Middle frontal gyrus (tissue), 1 donor: ENCODE measurements around the gene SLC6A9.
A peak's percentile ranks its signal among the peaks of the same experiment; 100 is the strongest.

Source experiments
- DNase-seq: peaks from one replicate; pipeline ENCODE4 v3.0.0-alpha.2; 2015; ENCODE audit warnings: low spot score; ENCODE audit errors: extremely low spot score

Gene SLC6A9

GRCh38 chr1:44048532-44049215, 17.4 kb upstream of the SLC6A9 start:
- DNase-seq: no peak

GRCh38 chr1:44047131-44047530, 15.9 kb upstream of the SLC6A9 start:
- no peak for DNase-seq

- no peak for DNase-seq
Measured at GRCh38 chr1:44045064-44045463, 13.8 kb upstream of the SLC6A9 start.

GRCh38 chr1:44044071-44044801, 13.0 kb upstream of the SLC6A9 start:
- no peak for DNase-seq

DNA sequence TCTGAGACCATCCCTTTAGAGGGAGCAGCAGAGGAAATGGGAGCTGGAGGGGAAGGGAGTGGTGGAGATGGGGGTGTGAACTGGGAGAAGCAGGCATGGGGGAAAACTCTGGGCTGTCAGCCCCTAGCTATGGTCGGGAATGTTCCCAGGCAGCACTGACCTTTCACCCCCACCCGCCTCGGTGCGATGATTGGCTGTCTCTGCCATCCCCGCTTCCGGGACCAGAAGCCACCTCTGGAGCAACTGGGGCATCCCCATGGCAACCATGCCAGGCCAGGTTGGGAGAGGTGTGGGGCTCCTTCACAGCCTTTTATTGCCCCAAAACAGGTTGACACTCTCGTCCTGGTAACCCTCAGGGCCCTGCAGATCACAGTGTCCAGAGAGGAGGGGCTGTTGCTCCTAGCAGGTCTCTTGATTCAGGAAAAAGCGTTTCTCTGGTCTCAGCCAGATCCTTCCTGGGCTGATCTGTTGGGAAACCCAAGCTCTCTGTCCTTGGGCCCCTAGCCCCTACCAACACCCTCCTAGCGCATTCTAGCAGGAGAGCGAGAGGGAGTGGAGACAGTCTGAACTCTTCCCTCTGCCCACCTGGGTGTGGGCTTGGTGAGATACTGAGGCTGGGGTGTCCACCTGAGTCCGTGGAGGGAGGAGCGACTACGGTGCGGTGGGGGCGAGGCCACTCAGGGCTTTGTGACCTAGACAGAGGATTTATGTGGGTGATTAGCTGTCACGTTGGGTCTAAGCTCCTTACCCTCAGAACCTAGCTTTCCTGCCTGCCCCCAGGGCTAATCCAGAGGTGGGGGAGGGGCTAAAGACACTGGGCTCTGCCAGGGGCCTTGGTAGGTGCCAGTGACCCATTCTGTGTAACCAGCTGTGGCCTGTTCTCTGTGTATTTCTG, 12.2 kb upstream of the SLC6A9 start:
- no peak for DNase-seq

DNA sequence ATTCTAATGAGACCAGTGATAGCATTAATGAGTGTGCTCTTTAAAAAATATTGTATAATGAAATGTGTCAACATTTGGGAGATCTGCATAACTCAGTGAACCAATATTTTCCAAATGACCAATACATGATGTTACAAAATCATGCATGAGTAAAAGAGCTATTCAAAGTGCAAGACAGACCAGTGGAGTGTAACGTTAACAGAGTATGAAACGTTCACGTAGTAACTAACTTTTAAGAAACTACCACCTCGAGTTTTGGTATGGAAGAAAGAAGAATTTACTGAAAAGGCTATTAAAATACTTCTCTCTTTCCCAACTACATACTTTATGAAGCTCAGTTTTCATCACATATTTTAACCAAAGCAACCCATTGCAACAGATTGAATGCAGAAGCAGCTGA, 9.6 kb upstream of the SLC6A9 start:
- no peak for DNase-seq

DNA sequence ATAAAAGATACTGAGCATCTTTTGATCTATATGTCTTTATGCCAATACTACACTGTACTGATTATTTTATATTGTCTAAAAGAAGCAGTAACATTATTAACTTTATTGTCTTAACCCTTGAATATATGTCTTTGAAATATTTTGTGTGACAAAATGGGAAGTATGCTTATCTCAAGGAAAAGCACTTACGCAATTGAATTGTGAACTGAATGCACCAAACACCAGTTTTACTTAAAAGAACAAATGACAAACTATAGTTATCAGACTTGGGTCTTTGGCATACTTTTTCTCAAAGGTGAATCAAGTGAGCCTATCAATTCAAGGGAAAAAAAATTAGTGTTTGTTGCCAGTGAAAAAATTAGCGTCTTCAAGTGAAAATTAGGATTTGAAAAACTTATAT, 9.2 kb upstream of the SLC6A9 start:
- no peak for DNase-seq

DNA sequence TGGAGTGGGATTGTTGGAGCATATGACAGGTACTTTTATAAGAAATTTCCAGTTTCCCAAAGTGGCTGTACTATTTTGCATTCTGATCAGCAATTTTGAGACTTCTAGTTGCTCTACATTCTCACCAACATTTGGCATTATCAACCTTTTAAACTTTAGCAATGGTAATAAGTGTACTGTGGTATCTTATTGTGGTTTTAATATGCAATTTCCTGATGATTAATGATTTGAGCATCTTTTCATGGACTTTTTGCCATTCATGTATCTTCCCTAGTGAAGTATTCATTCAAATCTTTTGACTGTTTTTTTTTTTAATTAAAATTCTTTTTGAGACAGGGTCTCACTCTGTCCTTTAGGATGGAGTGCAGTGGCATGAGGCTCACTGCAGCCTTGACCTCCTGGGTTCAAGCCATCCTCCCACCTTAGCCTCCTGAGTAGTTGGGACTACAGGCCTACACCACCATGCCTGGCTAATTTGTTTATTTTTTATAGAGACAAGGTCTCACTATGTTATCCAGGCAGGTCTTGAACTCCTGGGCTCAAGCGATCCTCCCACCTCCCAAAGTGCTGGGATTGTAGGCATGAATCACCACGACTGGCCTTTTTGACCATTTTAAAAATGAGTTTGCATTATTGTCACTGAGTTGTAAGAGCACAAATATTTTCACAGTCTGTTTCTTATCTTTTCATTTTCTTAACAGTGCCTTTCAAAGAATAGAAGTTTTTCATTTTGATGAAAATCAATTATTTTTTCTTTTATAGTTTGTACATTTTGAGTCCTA, 7.8 kb upstream of the SLC6A9 start:
- no peak for DNase-seq

- DNase-seq: no peak
Measured at GRCh38 chr1:44037154-44037553, 5.9 kb upstream of the SLC6A9 start.

DNA sequence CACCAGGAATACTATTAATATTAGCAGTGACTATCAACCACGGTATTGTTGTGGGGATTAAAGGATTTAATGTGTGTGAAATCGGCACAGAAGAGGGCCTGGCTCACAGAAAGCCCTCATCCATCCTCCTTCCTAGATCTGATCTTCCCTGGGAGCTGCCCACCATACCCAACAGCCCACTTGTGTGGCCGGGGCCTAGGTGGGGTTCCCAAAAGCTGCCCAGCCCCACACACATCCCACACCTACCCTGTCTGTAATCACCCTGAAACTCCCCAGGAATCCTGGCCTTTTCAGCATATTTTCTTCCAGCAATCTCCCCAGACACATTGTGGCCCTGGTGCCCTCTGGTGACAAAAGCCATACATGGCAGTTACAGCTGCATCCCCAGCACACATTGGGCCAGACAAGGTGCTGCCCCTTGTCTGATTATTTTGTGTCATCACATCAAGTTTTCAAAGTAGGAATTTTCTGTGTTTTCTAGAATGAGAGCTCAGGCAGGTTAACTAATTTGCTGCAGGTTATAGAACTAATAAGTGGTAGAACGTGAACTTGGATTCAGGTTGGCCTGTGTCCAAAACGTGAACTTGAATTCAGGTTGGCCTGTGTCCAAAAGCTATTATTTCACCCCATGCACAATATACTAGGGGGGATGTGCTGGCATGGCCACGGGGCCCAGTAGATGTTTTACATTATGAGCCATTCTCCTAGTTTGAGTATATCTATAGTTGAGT, 5.3 kb upstream of the SLC6A9 start:
- peak; percentile 74 for DNase-seq

DNA sequence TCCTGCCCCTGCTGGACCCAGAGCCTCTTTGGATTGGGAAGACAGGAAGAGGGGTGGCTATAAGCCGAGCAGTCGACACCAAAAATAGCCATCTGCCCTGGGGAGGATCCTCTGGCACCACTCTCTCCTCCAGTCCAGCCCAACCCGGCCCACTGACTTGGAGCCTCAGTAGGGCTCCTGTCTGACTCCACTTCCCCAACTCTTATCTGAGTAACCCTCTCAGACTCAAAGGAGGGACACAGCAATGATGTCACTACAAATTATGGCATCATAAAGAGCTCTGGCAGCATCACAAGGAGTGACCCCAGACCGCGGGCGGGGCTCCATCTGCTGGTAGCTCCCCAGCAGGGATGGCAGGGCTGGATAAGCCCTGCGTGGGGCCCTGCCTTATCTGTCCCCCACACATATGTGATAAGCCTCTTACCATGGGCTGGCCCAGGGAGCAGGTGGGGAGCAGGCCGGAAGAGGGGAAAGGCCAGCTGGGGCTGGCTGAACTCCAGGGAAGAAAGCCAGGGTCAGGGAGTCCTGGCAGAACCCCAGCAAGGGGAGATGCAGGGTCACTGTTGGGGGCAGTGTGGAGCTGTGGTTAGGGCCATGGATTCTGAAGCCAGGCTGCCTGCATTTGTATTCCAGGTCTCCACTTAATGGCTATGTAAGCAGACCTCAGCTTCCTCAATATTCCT, 4.6 kb upstream of the SLC6A9 start:
- DNase-seq: no peak

DNA sequence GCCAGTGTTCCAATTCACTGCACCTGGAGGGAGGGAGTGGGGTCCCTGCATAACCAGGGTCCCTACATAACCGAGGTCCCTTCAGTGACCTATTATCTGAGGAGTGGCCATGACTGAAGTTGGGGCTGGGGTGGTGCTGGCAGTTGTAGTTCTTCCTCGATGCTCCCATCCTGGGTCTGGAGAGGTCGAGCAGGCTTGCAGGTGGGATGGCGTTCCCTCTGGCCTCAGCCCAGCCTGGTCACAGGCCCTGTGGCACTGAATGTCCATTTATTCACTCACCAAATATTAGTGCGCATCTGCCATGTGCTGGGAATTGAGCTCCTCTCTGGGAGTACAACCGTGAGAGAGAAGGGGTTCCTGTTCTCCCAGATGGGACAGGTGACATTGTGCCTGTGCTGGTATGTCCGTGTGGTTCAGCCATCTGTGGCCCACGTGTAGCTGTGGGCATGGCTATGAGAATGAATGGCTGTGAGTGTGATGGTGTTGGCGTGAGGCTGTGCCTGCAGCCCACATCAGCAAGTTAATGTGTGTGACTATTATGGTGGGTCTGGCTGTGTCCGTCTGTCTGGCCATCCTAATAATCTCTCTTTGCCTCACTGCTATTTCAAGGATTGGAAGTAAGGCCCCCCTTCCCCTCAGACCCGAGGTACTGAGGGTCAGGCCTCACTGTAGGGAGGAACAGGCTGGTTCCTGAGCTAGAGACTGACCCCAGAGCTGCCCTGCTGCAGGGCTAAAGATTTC, 3.9 kb upstream of the SLC6A9 start:
- no peak for DNase-seq

GRCh38 chr1:44034423-44034822, 3.2 kb upstream of the SLC6A9 start:
- DNase-seq: no peak

- DNase-seq: no peak
Measured at GRCh38 chr1:44033756-44034155, 2.5 kb upstream of the SLC6A9 start.

- DNase-seq: no peak
Measured at GRCh38 chr1:44033041-44033575, 1.8 kb upstream of the SLC6A9 start.

DNA sequence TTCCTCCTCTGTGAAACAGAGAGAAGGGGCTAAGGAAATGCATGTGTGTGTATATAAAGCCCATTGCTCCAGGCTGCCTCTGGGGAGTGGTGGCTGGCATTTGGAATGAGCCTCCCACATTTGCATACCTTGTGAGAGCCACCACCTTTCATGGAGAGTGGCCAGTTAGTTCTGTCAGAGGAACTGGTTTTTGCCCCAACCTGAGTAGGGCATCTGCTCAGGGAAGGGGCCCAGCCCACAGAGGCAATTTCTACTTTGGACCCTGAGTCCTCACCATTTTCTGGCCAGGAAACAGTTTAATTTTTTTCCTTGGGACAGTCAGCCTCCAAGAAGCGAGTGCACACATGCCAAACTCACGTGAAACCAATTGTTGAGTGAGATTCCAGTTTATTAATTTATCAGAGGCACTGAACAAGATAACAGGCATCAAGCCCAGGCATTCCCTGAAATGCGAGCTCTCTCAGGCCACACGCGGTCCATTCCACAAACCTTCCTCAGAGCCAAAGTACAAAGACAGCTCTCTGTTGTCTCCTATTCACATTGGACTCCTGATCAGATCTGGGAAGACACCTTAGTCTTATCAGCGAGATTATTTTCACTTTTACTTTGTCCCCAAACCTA, 1.0 kb upstream of the SLC6A9 start:
- no peak for DNase-seq

DNA sequence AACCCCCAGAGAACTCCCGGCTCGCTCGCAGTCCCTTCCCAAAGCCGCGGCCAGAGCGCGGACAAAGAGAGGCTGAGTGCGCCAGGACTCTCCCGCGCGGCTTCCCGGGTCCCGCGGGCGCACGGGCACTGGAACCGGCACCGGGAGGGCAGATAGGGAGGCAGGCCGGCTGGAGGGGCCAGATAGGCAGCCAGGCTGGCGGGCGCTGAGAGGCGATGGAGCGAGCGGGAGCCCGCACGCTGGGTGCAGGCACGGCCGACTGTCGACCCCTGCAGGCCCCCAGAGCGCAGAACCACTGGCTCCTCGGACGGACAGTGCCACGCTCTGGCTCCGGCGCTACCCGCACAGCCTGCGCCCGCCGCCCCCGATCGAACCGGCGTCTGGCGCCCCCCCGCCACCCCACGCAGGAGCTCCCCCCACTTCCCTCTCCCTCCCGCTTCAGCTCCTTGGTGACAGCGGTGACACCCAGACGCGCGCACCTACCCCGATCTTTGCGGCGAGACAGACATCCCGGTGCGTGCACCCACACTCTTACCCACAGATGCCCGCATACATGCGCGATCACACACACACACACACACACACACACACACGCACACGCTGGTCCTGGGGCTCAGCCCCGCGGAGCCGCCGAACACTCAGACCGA, 534 bp downstream of the SLC6A9 start:
- DNase-seq: no peak
